Measurements from ENCODE around the gene FBXO24.
A peak's percentile ranks its signal among the peaks of the same experiment; 100 is the strongest.

The FBXO24 gene

DNA sequence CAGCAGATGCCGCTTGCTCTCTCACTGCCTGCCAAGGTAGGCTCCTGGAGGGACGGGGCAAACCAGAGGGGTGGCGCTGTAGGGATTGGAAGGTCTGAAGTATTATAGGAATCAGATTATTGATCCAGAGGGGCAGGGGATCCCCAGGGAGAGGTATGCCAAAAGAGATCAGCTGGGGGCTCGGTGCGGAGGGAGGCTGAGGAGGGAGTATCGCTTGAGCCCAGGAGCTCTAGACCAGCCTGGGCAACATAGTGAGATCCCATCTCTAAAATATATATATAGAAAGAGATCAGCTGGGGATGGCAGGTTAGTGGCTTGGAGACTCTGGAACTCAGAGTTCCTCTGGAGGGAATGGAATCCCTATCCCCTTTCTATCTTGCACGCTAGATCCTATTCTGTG is 9.1 kb downstream of the FBXO24 start:
- Histone ChIP-seq H3K9ac (ENCODE audit: low read length) (no peak overlapping the region), H3K9me2 (ENCODE audit: low read depth, low read length) (no peaks in the 10 kb centered on the region), H3K27ac (ENCODE audit: low read depth, low read length, poor library complexity, severe bottlenecking) (no peak overlapping the region), H3K4me3 (ENCODE audit: low read depth, low read length, poor library complexity, severe bottlenecking) (no peak overlapping the region), H3F3A (ENCODE audit: insufficient read depth, low read length) (no peaks in the 10 kb centered on the region), H3K4me1 (ENCODE audit: insufficient read depth, low read length, severe bottlenecking) (no peaks in the 10 kb centered on the region), H3K9me3 (ENCODE audit: low read length) (no peaks in the 10 kb centered on the region), H4K20me1 (ENCODE audit: insufficient read depth, low read length) (no peaks in the 10 kb centered on the region), H3K79me2 (ENCODE audit: insufficient read depth, low read length) (no peaks in the 10 kb centered on the region), H3K4me2 (ENCODE audit: low read length) (no peak overlapping the region), H3K27me3 (ENCODE audit: insufficient read depth, low read length) (peaks cover 19% of the 10 kb centered on the region), H2AFZ (ENCODE audit: low read length) (no peak overlapping the region), H3K36me3 (ENCODE audit: insufficient read depth, low read length) (no peaks in the 10 kb centered on the region; the same call in 1 of the 2 replicates)
- no peak for TF ChIP-seq EZH2 (IDR thresholded peaks at IDR 0.05; ENCODE audit: borderline replicate concordance, low read length)
- TF ChIP-seq, protein P1, sequence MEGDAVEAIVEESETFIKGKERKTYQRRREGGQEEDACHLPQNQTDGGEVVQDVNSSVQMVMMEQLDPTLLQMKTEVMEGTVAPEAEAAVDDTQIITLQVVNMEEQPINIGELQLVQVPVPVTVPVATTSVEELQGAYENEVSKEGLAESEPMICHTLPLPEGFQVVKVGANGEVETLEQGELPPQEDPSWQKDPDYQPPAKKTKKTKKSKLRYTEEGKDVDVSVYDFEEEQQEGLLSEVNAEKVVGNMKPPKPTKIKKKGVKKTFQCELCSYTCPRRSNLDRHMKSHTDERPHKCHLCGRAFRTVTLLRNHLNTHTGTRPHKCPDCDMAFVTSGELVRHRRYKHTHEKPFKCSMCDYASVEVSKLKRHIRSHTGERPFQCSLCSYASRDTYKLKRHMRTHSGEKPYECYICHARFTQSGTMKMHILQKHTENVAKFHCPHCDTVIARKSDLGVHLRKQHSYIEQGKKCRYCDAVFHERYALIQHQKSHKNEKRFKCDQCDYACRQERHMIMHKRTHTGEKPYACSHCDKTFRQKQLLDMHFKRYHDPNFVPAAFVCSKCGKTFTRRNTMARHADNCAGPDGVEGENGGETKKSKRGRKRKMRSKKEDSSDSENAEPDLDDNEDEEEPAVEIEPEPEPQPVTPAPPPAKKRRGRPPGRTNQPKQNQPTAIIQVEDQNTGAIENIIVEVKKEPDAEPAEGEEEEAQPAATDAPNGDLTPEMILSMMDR (IDR thresholded peaks at IDR 0.05; ENCODE audit: low read length), result no peak

DNA sequence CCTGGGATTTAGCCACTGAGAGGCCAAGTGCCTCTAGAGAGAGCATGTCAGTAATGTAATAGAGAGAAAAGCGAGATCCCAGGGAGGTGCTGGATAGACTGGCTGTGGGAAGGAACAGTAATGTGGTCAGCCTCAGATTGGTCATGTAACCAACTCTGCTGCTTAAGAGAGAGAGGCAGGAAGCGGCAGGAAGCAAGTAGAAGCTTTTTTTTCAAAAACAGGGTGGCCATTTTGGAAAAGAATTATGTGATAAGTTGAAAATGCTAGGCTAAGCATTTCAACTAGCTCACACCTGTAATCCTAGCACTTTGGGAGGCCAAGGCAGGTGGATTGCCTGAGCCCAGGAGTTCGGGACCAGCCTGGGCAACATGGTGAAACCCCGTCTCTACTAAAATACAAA is 12.3 kb downstream of the FBXO24 start:
- Histone ChIP-seq H3F3A (ENCODE audit: insufficient read depth, low read length) (no peaks in the 10 kb centered on the region), H2AFZ (ENCODE audit: low read length) (no peak overlapping the region), H3K4me2 (ENCODE audit: low read length) (no peak overlapping the region), H4K20me1 (ENCODE audit: insufficient read depth, low read length) (no peaks in the 10 kb centered on the region), H3K27ac (ENCODE audit: low read depth, low read length, poor library complexity, severe bottlenecking) (no peak overlapping the region), H3K79me2 (ENCODE audit: insufficient read depth, low read length) (no peaks in the 10 kb centered on the region), H3K9me2 (ENCODE audit: low read depth, low read length) (no peaks in the 10 kb centered on the region), H3K4me1 (ENCODE audit: insufficient read depth, low read length, severe bottlenecking) (peaks cover 2% of the 10 kb centered on the region), H3K9me3 (ENCODE audit: low read length) (no peaks in the 10 kb centered on the region), H3K4me3 (ENCODE audit: low read depth, low read length, poor library complexity, severe bottlenecking) (no peak overlapping the region), H3K9ac (ENCODE audit: low read length) (no peak overlapping the region), H3K36me3 (ENCODE audit: insufficient read depth, low read length) (no peaks in the 10 kb centered on the region), H3K27me3 (ENCODE audit: insufficient read depth, low read length) (peaks cover 15% of the 10 kb centered on the region)
- TF ChIP-seq, protein P1 (IDR thresholded peaks at IDR 0.05; ENCODE audit: low read length), result no peak

DNA sequence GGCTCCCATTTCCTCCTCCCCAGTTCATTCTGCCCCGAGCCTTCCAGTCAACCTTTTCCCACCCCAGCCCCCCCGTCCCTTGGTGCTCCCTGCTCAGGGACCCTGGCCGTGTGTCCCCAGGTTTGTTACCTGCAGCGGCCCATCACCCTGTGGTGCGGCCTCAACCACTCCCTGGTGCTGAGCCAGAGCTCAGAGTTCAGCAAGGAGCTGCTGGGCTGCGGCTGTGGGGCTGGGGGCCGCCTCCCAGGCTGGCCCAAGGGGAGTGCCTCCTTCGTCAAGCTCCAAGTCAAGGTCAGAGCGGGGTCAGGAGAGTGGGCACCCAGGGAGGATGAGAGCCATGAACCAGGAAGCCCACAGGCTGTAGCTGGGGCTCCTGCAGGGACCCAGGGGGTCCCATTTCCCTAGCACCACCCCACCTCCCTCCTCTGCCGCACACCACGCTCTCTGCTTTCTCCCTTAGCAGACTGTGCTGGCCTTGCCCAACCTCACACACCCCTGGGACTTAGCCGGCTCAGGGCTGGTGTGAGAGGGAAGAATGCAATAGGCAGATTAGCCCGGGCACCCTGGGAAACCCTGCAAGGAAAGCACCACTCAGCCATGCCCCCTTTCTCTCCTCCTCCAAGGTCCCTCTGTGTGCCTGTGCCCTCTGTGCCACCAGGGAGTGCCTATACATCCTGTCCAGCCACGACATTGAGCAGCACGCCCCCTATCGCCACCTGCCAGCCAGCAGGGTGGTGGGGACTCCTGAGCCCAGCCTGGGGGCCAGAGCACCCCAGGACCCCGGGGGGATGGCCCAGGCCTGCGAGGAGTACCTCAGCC is 14.0 kb downstream of the FBXO24 start:
- H3K36me3 ChIP-seq (ENCODE audit: insufficient read depth, low read length), result no peaks in the 10 kb centered on the region
- peaks cover 3% of the 10 kb centered on the region for H3K27me3 ChIP-seq (ENCODE audit: insufficient read depth, low read length)
- no peak overlapping the region for H3K27ac ChIP-seq (ENCODE audit: low read depth, low read length, poor library complexity, severe bottlenecking)
- no peak overlapping the region for H3K4me3 ChIP-seq (ENCODE audit: low read depth, low read length, poor library complexity, severe bottlenecking)
- TF ChIP-seq EZH2 (IDR thresholded peaks at IDR 0.05; ENCODE audit: borderline replicate concordance, low read length), result no peak
- TF ChIP-seq, protein P1 (IDR thresholded peaks at IDR 0.05; ENCODE audit: low read length), result peak; percentile 85
- H3K9me3 ChIP-seq (ENCODE audit: low read length), result no peaks in the 10 kb centered on the region
- no peak overlapping the region for H2AFZ ChIP-seq (ENCODE audit: low read length)
- H3K9ac ChIP-seq (ENCODE audit: low read length), result no peak overlapping the region
- no peaks in the 10 kb centered on the region for H4K20me1 ChIP-seq (ENCODE audit: insufficient read depth, low read length)
- H3K4me1 ChIP-seq (ENCODE audit: insufficient read depth, low read length, severe bottlenecking), result peaks cover 12% of the 10 kb centered on the region
- H3K79me2 ChIP-seq (ENCODE audit: insufficient read depth, low read length), result no peaks in the 10 kb centered on the region
- no peaks in the 10 kb centered on the region for H3F3A ChIP-seq (ENCODE audit: insufficient read depth, low read length)
- H3K4me2 ChIP-seq (ENCODE audit: low read length), result no peak overlapping the region
- H3K9me2 ChIP-seq (ENCODE audit: low read depth, low read length), result no peaks in the 10 kb centered on the region

Data from OCI-LY1 (cell line).